Astrocyte of the hippocampus (primary cell): ENCODE measurements around the gene GJB4.
"Not testable (repeated sequence)": the region's sequence is repeated elsewhere in the genome, so short reads cannot be mapped to it uniquely, and the experiment has no call there.

Experiments
- DNase-seq: peaks from one replicate; pipeline ENCODE4 v3.0.0; 2011; ENCODE audit warnings: low read depth, low spot score

Gene GJB4

DNA sequence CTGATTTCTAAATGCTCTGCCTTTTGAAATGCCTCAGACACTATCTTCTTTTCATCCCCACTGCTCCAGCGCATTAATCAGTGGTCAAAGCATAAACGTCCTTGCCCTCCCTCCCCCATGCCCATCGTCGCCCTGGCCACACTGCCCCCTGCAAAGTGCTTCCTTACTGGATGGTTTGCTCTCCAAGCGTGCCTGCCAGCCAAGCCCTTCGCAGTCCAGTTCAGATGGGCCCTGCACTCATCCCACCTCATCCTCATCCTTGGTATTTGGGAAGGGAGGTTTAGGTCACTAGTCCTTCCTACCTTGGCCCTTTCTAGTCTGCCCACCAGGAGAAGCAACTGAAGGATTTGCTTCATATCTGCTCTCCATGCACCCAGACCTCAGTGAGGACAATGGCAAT is 36.4 kb downstream of the GJB4 start:
- DNase-seq: no peak

DNA sequence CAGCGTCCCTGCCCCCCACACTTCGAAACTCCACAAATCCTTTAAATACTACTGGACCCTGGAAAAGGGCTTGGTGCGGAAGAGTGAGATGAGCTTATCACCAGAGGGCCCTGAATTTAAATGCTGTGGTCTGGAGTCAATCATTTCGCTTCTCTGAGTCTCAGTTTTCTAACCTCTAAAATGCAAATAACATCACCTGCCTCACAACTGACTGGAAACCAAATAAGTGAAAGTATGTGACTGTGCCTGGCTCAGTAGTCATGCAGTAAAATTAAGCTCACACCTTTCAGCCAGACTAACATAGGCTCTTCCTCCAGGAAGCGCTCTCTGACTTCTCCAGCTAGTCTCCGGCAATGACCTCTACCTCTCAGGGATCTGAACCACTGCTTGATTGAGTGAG is 37.5 kb downstream of the GJB4 start:
- no peak for DNase-seq

DNA sequence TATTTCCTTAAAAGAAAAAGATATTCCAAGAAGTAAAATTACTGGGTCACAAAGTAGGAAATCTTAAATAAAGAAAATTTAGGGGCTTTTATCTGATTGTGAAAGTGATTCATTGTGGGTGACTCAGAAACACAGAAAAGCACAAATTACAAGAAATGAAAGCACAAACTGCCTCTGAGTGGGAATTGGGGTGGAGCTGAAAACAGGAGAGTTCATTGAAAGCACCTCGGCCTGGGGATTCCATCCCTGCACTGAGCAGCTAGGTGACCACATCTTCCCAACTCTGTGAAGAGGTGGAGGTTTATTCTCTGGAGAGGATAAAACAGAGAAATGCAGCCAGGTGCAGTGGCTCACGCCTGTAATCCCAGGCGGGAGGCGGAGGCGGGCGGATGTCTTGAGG is 40.7 kb downstream of the GJB4 start:
- DNase-seq: peak; percentile 60

DNA sequence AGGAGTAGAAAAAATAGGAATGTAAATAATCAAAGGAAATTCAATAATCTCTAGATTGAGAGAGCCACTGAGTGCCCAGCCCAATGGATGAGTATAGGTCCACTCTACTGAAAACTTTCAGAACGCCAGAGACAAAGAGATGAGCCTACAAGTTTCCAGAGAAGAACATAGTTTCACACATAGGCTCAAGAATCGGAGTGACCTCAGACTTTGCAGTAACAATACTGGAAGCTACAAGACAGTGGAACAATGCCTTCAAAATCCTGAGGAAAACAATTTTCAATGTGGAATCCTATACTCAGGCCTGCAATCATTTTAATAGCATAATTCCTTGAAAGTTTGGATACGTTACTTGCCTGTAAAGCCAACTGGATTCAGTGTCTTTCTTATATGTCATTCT is 44.2 kb downstream of the GJB4 start:
- no peak for DNase-seq

DNA sequence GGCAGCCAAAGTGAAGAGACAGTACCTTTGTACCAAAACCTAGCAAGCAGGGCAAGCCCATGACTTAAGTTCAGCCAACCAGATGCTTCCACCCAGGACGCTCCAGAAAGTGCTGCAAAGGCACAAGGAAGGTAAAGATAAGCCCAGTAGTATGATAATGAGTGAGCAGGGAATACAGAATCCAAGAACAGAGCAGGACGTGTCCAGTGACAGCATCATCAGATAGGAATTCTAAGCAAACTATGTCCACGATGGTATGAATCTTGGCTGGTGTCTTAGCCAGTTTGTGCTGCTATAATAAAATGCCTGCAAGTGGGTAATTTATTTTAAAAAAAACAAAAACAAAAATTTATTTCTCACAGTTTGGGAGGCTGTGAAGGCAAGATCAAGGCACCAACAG is 46.9 kb downstream of the GJB4 start:
- peak; percentile 68 for DNase-seq

DNA sequence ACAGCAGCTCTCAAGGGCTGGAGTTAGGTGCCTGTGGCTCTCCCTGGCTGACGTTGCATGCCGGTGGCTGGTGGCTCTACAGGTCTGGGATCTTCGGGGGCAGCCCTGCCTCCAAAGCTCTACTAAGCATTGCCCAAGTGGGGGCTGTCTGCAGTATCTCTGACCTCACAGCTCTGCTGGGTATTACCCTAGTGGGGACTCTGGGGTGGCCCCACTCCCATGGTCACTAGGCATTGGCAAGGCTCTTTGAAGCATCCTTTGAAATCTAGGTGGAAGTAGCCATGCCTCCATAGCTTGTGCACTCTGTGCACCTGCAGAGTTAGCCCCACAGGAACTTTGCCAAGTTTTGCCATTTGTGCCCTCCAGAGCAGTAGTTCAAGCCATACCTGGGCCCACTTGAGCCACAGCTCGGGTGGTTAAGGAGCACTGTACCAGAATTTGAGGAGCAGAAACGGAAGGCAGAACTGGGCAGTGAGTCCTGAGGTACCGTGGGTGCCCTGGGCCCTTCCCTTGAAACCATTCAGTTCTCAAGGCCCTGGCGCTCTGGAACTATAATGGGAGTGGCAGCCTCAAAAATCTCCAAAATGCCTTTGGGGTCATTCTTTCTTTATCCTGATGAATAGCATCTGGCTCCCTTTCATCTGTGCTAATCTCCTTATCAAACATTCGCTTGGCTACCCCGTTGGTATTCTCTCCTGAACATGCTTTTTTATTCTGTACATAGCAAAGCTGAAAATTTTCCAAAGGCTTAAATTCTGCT is 48.7 kb downstream of the GJB4 start:
- peak; percentile 81 for DNase-seq

DNA sequence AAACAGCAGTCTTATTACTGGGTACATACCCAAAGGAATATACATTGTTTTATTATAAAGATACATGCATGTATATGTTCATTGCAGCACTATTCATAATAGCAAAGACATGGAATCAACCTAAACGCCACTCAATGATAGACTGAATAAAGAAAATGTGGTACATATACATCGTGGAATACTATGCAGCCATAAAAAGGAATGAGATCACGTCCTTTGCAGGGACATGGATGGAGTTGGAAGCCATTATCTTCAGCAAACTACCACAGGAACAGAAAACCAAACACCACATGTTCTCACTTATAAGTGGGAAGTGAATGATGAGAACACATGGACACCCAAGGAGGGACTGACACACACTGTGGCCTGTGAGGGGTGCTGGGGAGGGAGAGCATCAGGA is 51.2 kb downstream of the GJB4 start:
- DNase-seq: not testable (repeated sequence)
